ENCODE measurements around the gene TEC.

The TEC gene

GRCh38 chr4:48153791-48154550 is 115.7 kb downstream of the TEC start:
- DNase-seq: no peak

DNA sequence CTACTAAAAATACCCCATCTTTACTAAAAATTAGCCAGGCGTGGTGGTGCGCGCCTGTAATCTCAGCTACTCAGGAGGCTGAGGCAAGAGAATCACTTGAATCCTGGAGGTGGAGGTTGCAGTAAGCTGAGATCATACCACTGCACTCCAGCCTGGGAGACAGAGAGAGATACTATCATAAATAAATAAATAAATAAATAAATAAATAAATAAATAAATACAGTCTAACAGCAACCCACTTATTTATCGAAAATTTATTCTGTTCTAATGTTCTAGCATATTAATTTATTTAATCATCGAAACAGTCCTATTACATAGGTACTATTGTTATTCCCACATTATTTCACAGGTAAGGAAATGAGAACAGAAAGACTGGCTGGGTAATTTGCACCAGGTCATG is 117.4 kb downstream of the TEC start:
- no peak for DNase-seq

DNA sequence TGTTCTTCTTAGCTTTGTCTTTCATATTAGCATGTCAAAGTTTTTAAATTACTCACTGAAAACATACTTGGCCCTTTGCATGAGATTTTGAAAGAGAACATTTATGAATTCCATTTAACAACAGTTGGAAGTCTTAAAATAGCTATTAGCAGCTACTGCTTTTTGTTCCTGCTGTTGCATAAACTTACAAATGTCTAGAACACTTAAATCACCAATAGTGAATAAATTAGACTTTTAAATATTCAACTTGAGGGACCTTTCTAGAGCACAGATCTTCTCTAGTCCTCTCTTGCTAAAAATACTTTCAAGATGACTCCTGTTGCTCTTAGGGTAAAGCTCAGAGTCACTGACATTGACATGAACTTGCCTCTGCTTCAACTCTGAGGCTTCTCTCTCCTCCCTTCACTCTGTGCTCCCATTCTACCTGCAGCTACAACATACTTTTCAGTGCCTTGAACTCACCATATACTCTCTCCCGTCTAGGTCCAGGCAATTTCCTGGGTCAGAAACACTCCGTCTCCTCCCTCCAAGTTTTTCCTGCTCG is 119.7 kb downstream of the TEC start:
- DNase-seq: no peak

- DNase-seq: no peak
These were observed 122.0 kb downstream of the TEC start for GRCh38 chr4:48147621-48148020.

- peak in 3 of 6 experiments; percentile 36 to 67 (median 59) for DNase-seq
These were observed 128.6 kb downstream of the TEC start for GRCh38 chr4:48141048-48141447.

DNA sequence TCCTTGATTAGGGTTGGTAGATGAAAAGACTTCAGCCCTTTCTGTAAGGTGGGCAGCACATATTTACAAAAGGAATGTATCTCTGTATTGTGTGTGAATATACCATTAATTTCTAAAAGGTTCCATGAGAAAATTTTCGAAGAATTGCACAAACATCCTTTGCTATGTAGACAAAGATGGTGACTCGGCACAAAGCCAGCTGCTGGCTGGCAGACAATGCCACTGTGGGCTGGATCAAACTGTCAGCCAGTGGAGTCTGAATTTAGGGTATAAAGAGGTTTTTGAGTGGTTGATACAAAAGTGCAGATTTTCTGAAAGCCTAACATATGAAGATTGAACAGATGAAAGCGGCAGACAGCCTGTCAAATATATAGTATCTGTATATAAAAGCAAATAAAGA is 129.9 kb downstream of the TEC start:
- DNase-seq: peak in 5 of 6 experiments; percentile 20 to 41 (median 33)

- DNase-seq: peak in 5 of 6 experiments; percentile 31 to 81 (median 73)
These were observed 130.7 kb downstream of the TEC start for GRCh38 chr4:48138936-48139335.

DNA sequence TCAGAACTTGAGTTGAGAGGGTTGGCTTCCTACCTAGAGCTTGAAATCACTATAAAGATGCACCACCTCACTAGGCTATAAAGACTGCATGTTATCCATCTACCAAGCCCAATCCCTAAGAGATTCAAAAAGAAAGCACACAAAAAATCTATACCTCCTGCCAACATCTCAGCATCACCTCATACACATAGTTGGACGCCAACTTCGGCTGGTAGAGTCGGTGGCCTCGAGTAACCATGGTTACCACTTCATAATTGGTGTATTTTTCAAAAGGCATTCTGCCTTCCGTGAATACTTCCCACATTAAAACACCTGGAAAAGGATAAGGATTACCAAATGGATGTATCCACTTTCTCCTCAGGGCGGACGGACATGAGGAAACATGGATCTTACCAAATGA is 131.1 kb downstream of the TEC start:
- DNase-seq: peak in 1 of 6 experiments; percentile 35

- peak in 3 of 6 experiments; percentile 36 to 45 (median 41) for DNase-seq
These were observed 131.8 kb downstream of the TEC start for GRCh38 chr4:48137846-48138245.

DNA sequence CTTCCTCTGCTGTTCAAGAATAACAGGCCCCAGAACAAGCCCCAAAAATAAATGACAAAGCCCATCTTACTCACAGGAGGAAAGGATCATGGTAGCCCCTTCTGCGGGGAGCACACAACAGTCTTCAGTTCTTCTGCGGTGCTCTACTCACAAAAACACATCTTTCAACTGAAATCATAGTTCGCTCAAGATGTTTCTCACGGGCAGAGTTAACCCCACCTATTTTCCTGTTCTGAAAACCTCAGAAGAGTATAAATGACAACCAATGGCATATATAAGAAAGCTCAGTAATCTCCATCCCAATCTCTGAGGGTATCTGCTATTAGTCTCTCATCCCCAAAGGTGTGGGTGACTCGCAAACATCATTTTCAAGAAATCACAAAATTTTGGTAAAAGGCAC is 135.6 kb downstream of the TEC start, which contains the start of gene TXK:
Gene TXK (minus strand): TSS at position 170 of the 400 bp plus-strand sequence. CDS start 80 bp downstream, at position 90.
- DNase-seq: peak in 4 of 6 experiments; percentile 2 to 63 (median 40)

- DNase-seq: no peak
These were observed 136.0 kb downstream of the TEC start for GRCh38 chr4:48133669-48134068.

- DNase-seq: no peak
These were observed 137.9 kb downstream of the TEC start for GRCh38 chr4:48131736-48132135.

DNA sequence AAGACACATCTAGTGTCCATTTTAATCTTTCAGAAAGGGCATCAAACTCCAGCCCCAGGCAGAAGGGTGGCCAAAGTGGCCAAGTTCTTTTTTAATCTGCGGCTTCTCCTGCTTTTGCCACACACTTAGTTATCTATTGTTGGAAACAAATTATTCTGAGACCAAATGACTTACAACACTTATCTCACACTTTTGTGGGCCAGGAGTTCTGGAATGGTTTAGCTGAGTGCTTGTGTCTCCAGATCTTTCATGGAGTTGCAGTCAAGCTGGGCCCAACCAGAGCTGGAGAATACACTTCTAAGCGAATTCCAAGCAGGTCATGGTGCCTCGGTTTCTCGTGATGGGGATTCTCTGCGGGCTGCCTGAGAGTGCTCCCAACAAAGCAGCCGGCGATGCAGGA is 139.5 kb downstream of the TEC start:
- no peak for DNase-seq

- peak in 1 of 6 experiments; percentile 22 for DNase-seq
These were observed 140.2 kb downstream of the TEC start for GRCh38 chr4:48129307-48130014.

- DNase-seq: peak; percentile 45 to 75 (median 58)
These were observed 141.8 kb downstream of the TEC start for GRCh38 chr4:48127682-48128404.

- DNase-seq: no peak
These were observed 142.4 kb downstream of the TEC start for GRCh38 chr4:48127231-48127630.

- no peak for DNase-seq
These were observed 143.0 kb downstream of the TEC start for GRCh38 chr4:48126621-48127020.

- DNase-seq: no peak
These were observed 144.8 kb downstream of the TEC start for GRCh38 chr4:48124870-48125269.

DNA sequence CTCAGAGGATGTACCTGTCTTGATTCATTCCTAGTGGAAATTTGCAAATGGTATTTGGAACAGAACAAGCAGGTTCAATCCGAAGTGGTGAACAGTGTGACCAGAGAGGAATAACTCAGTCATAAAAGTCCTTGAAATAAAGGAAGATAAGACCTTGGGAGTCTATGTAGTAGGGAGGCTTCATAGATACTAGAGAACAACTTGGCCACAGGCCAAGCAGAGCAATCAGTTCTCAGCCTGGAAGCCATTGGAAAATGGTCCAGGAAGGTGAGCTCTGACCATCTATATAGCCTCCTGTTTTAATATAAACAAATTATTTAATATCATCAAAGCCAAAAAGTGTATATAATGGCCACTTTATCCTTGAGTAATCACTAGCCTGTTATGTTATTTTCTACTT is 146.9 kb downstream of the TEC start:
- DNase-seq: no peak

GRCh38 chr4:48121180-48121579 is 148.5 kb downstream of the TEC start:
- DNase-seq: no peak

DNA sequence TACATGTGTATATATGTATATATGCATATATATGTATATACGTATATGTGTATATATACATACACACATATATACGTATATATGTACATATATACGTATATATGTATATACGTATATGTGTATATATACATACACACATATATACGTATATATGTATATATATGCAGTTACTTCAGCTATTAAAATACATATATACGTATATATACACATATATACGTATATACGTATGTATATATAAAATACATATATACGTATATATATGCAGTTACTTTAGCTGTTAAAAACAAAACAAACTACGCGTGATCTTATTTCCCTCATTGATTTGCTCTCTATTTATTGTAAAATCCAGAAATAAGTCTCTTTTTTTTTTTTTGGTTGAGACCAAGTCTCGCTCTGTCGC is 149.5 kb downstream of the TEC start:
- no peak for DNase-seq

DNA sequence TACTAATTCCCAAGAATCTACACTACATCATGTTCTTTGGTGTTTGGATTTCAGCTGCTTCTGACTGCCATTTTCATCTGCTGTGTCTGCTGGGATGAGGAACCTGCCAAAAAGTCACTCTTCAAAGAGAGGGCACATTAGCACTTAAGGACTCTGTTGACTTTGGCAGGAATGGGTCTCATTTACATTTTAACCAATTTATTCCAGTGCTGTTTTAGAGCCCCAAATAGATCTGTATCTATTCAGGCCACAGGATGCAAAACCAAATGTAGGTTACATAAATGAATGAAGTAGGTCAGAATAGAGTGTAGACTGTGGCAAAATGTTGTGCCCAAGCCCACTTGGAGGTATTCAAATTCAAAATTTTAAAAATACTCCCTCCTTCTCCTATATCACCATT is 150.0 kb downstream of the TEC start:
- DNase-seq: no peak

DNA sequence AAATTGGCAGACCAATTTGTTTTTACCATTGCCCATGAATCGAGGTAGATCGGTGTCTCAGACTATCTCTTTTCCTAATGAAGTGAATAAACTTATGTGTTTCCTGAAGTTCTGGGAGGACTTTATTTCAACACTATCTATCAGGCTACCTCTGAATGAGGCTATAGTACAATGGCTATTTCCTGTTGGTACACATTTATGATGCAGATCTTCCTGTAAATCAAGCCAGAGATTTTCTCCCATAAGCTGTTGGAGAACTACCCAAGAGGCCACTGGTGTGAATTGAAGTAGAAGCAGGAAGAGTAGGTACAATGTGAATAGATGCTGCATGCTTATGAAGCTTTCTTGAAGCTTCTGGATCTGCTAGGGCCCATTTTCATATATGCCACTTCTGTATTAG is 151.6 kb downstream of the TEC start:
- no peak for DNase-seq

All from stimulated activated naive CD4-positive, alpha-beta T cell (primary cell).